ENCODE results near the gene THYN1.
"Not testable (repeated sequence)": the region's sequence is repeated elsewhere in the genome, so short reads cannot be mapped to it uniquely, and the experiment has no call there.

The THYN1 gene

GRCh38 chr11:134264966-134265764 is 12.0 kb upstream of the THYN1 start:
- no peak overlapping the region for H3K4me3 ChIP-seq (ENCODE audit: low read depth, low read length)
- TF ChIP-seq CTCF (IDR thresholded peaks at IDR 0.05; ENCODE audit: borderline replicate concordance, insufficient read depth, low read depth, low read length), result no peak

- H3K4me3 ChIP-seq (ENCODE audit: low read depth, low read length), result no peak overlapping the region
- peak; percentile 59; the same call in 1 of the 2 replicates for TF ChIP-seq CTCF (IDR thresholded peaks at IDR 0.05; ENCODE audit: borderline replicate concordance, insufficient read depth, low read depth, low read length)
Observed at GRCh38 chr11:134261626-134262488, 8.7 kb upstream of the THYN1 start.

- H3K4me3 ChIP-seq (ENCODE audit: low read depth, low read length), result no peak overlapping the region
- no peak for TF ChIP-seq CTCF (IDR thresholded peaks at IDR 0.05; ENCODE audit: borderline replicate concordance, insufficient read depth, low read depth, low read length)
Observed at GRCh38 chr11:134260983-134261382, 7.8 kb upstream of the THYN1 start.

- TF ChIP-seq CTCF (IDR thresholded peaks at IDR 0.05; ENCODE audit: borderline replicate concordance, insufficient read depth, low read depth, low read length), result no peak
- H3K4me3 ChIP-seq (ENCODE audit: low read depth, low read length), result no peak overlapping the region
Observed at GRCh38 chr11:134260503-134260902, 7.4 kb upstream of the THYN1 start.

- no peak overlapping the region for H3K4me3 ChIP-seq (ENCODE audit: low read depth, low read length)
- TF ChIP-seq CTCF (IDR thresholded peaks at IDR 0.05; ENCODE audit: borderline replicate concordance, insufficient read depth, low read depth, low read length), result no peak
Observed at GRCh38 chr11:134258577-134258976, 5.4 kb upstream of the THYN1 start.

- H3K4me3 ChIP-seq (ENCODE audit: low read depth, low read length), result no peak overlapping the region
- no peak for TF ChIP-seq CTCF (IDR thresholded peaks at IDR 0.05; ENCODE audit: borderline replicate concordance, insufficient read depth, low read depth, low read length)
Observed at GRCh38 chr11:134257101-134257500, 3.9 kb upstream of the THYN1 start.

GRCh38 chr11:134255184-134255561 is 2.0 kb upstream of the THYN1 start:
- not testable (repeated sequence) for H3K4me3 ChIP-seq (ENCODE audit: low read depth, low read length)

Data from GM12875 (cell line).